ENCODE data around the gene SPRYD3. TPM values are rescaled to one million over a fixed set of nuclear protein-coding genes. Genes with fewer than 3 reads are reported as not detected.

Gene SPRYD3
- total RNA-seq, 1 donor from 2014 or later: 10.5 TPM

DNA sequence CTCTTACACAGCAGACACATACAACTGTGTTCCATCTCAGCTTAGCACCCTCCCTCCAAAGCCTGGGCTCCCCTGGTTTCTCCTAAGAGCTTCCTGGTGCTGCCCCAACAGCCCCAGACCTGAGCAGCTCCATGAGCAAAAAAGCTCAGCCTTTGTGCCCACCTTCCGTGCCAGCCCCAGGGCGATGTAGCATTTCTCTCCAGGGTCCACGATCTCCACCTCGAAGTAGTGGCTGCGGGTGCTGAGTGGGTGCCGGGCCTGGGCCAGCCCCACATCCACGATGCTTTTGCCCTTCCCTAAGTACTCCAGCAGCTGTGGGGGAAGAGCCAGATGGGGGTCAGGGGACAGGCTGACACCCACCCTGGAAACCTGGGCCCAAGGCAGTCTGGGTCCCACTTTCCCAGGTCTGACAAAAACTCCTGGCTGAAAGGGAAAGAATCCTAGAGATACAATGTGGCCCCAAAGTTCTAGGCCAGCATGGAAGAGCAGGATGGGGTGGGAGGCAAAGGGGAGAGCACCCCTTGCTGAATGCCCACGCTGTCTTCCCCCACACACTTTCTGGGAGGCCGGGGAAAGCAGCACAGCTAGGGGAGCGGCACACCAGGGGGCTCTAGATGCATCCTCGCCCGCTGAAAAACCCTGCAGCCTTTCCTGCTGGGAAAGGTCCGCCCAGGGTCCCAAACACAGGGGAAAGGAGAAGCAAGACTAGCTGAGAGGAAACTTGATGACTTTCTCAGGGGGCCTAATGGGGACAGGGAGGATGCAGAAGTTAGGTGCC, 11.0 kb downstream of the SPRYD3 start:
- Mint-ChIP-seq H3K4me3 (ENCODE audit: unreplicated experiment) (peak overlapping the region; percentile 65), H3K36me3 (ENCODE audit: low read depth, unreplicated experiment) (peaks cover 36% of the 10 kb centered on the region), H3K9me3 (ENCODE audit: unreplicated experiment) (no peaks in the 10 kb centered on the region), H3K4me1 (ENCODE audit: unreplicated experiment) (peaks cover 54% of the 10 kb centered on the region), H3K27ac (ENCODE audit: unreplicated experiment) (peak overlapping the region; percentile 54), H3K27me3 (ENCODE audit: unreplicated experiment) (peaks cover 23% of the 10 kb centered on the region)
- DNase-seq (ENCODE audit: low spot score): no peak
- no peak for TF ChIP-seq CTCF (IDR thresholded peaks at IDR 0.05; ENCODE audit: unreplicated experiment)

DNA sequence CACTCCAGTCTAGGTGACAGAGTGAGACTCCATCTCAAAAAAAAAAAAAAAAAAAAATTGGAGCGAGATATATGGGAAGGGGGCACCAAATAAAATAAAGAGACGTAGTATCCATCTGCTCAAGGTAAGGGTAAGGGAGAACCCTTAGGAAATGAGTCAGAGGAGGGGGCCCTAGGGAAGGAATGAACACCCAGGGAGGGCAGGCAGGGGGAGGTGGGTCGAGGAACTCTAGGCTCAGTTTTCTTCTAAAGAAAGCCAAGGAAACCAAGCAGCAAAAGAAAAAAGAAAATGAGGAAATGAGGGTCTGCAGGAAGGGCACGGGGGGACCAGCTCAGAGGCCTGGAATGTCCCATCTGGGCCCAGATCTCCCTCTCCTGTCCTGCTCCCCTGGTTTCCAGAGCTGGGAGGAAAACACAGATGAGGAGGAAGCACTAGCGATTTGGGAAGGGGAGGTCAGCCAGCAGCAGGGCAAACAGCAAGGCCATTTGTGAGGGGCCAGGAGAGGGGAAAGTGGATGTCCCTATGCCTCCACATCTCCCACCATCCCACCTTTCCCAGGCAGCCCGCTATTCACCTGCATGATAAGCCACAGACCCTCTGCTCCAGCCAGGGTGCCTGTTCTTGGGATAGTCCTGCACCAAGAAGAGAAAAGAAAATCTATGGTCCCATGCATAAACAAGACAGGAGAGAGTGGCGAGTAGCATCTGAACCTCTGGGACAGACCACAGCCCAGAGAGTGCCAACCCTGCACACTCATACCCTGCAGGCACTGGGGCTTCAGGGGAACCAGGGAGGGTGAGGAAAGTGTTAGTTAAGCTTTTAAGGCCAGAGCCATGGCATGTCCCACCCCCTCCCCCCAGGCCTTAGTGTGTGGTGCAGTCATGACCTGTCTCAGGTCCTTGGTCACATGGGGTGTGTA, 11.9 kb downstream of the SPRYD3 start:
- H3K4me1 Mint-ChIP-seq (ENCODE audit: unreplicated experiment): peaks cover 47% of the 10 kb centered on the region
- no peak for DNase-seq (ENCODE audit: low spot score)

DNA sequence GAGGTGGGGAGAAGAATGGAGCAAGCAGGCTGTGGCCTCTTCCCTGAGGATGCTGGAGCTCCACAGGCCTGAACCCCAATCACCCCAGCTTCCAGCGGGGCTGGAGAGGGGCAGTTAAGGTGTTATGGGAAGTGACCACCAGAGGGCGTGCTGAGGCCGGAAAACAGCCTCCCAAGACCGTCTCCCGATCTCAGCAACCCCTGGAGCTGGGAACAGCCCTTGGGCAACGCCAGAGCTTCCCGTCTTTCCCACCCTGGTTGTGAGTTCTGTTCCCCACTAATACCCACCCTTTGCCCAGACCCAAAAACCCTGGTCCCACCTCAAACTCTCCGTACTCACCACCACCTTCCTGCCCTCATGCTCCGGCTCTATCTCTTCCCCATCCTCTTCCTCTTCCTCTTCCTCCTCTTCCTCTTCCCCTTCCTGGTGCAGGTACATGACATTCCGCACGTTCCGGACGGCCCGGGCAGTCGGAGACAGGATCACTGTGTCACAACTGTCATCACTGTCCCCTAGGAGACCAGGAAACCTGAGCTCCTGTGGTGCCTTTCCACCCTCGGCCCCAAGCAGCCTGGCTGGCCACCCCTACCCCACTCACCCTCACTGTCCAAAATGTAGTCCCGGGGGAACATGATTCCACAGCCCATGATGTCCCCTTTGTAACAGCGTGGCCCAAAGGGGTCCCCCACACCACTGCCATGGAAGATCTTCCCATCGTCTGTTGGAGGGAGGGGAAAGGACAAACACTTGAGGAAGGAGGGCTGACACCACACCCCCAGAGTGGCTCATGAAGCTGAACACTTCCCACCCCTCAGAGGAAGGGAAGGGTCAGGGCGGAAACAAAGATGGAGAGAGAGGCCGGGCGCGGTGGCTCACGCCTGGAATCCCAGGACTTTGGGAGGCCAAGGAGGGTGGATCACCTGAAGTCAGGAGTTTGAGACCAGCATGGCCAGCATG, 12.9 kb downstream of the SPRYD3 start:
- no peak overlapping the region for H3K4me3 Mint-ChIP-seq (ENCODE audit: unreplicated experiment)
- H3K27me3 Mint-ChIP-seq (ENCODE audit: unreplicated experiment): peaks cover 23% of the 10 kb centered on the region
- H3K27ac Mint-ChIP-seq (ENCODE audit: unreplicated experiment): peak overlapping the region; percentile 74
- TF ChIP-seq CTCF (IDR thresholded peaks at IDR 0.05; ENCODE audit: unreplicated experiment): peak; percentile 92
- no peaks in the 10 kb centered on the region for H3K9me3 Mint-ChIP-seq (ENCODE audit: unreplicated experiment)
- DNase-seq (ENCODE audit: low spot score): peak; percentile 76
- peaks cover 39% of the 10 kb centered on the region for H3K4me1 Mint-ChIP-seq (ENCODE audit: unreplicated experiment)
- H3K36me3 Mint-ChIP-seq (ENCODE audit: low read depth, unreplicated experiment): peaks cover 22% of the 10 kb centered on the region

More for the DNA sequence above, 11.9 kb downstream of the SPRYD3 start:
- TF ChIP-seq CTCF (IDR thresholded peaks at IDR 0.05; ENCODE audit: unreplicated experiment): no peak
- H3K36me3 Mint-ChIP-seq (ENCODE audit: low read depth, unreplicated experiment): peaks cover 28% of the 10 kb centered on the region
- no peaks in the 10 kb centered on the region for H3K9me3 Mint-ChIP-seq (ENCODE audit: unreplicated experiment)
- peak overlapping the region; percentile 74 for H3K27ac Mint-ChIP-seq (ENCODE audit: unreplicated experiment)
- no peak overlapping the region for H3K4me3 Mint-ChIP-seq (ENCODE audit: unreplicated experiment)
- H3K27me3 Mint-ChIP-seq (ENCODE audit: unreplicated experiment): peaks cover 25% of the 10 kb centered on the region

GRCh38 chr12:53065470-53065869, 13.7 kb downstream of the SPRYD3 start:
- Mint-ChIP-seq H3K4me3 (ENCODE audit: unreplicated experiment) (peak overlapping the region; percentile 50), H3K27ac (ENCODE audit: unreplicated experiment) (peak overlapping the region; percentile 86), H3K36me3 (ENCODE audit: low read depth, unreplicated experiment) (peaks cover 18% of the 10 kb centered on the region), H3K27me3 (ENCODE audit: unreplicated experiment) (peaks cover 24% of the 10 kb centered on the region), H3K9me3 (ENCODE audit: unreplicated experiment) (no peaks in the 10 kb centered on the region), H3K4me1 (ENCODE audit: unreplicated experiment) (peaks cover 37% of the 10 kb centered on the region)
- no peak for TF ChIP-seq CTCF (IDR thresholded peaks at IDR 0.05; ENCODE audit: unreplicated experiment)
- DNase-seq (ENCODE audit: low spot score): no peak
